RWPE2 (cell line): ENCODE measurements around the gene MAPK9.

ENCODE experiments used
- ATAC-seq: fragments of 200-7000 bp; cut with Tn5 transposase; 3 replicates; pipeline ENCODE4 v1.9.1; 2021; ENCODE audit warnings: low read depth
- DNase-seq: peaks from one replicate; pipeline ENCODE4 v3.0.0-alpha.2; 2020; ENCODE audit warnings: low spot score
- H3K27ac ChIP-seq: fragments of 450-650 bp; 2 replicates; pipeline ENCODE4 v1.5.1; 2017; ENCODE audit warnings: mild to moderate bottlenecking; ENCODE audit not compliant: poor library complexity, severe bottlenecking
- H3K27me3 ChIP-seq: fragments of 250-450 bp; sonication (Bioruptor Pico); 2 replicates; pipeline ENCODE4 v1.5.1; 2021; ENCODE audit warnings: mild to moderate bottlenecking, moderate library complexity; ENCODE audit not compliant: insufficient read depth, poor library complexity, severe bottlenecking
- H3K36me3 ChIP-seq: fragments of 250-450 bp; sonication (Bioruptor Pico); 2 replicates; pipeline ENCODE4 v1.5.1; 2020; ENCODE audit warnings: low read depth, mild to moderate bottlenecking, moderate library complexity
- H3K4me1 ChIP-seq: fragments of 250-450 bp; sonication (Bioruptor Pico); 2 replicates; pipeline ENCODE4 v1.5.1; 2021; ENCODE audit warnings: mild to moderate bottlenecking, moderate library complexity; ENCODE audit not compliant: insufficient read depth, poor library complexity, severe bottlenecking
- H3K4me3 ChIP-seq: fragments of 250-450 bp; sonication (Bioruptor Pico); 2 replicates; pipeline ENCODE4 v1.5.1; 2021; ENCODE audit warnings: mild to moderate bottlenecking, moderate library complexity; ENCODE audit not compliant: severe bottlenecking
- H3K9me3 ChIP-seq: fragments of 250-450 bp; sonication (Bioruptor Pico); 2 replicates; pipeline ENCODE4 v1.5.1; 2021; ENCODE audit warnings: mild to moderate bottlenecking, moderate library complexity; ENCODE audit not compliant: severe bottlenecking
- CTCF ChIP-seq: fragments of 450-650 bp; IDR thresholded peaks from one replicate; pipeline ENCODE4 v1.5.1; 2017; ENCODE audit warnings: mild to moderate bottlenecking, moderate library complexity; ENCODE audit not compliant: poor library complexity, severe bottlenecking

Gene MAPK9

GRCh38 chr5:180235077-180235476 is 56.8 kb downstream of the MAPK9 start:
- H3K36me3 ChIP-seq, result peaks cover 65% of the 10 kb centered on the region
- no peak for TF ChIP-seq CTCF
- H3K27me3 ChIP-seq, result no peaks in the 10 kb centered on the region
- H3K4me3 ChIP-seq, result no peak overlapping the region
- ATAC-seq (no peak), DNase-seq (no peak)
- no peaks in the 10 kb centered on the region for H3K9me3 ChIP-seq
- peaks cover 5% of the 10 kb centered on the region for H3K4me1 ChIP-seq
- H3K27ac ChIP-seq, result no peak overlapping the region

- ATAC-seq, result no peak
- no peak for TF ChIP-seq CTCF
- H3K27me3 ChIP-seq, result no peaks in the 10 kb centered on the region
- no peak for DNase-seq
- H3K9me3 ChIP-seq, result no peaks in the 10 kb centered on the region
- H3K4me1 ChIP-seq, result peaks cover 5% of the 10 kb centered on the region
- peaks cover 57% of the 10 kb centered on the region for H3K36me3 ChIP-seq
- no peak overlapping the region for H3K27ac ChIP-seq
- H3K4me3 ChIP-seq, result no peak overlapping the region
Measured at GRCh38 chr5:180234271-180234670, 57.6 kb downstream of the MAPK9 start.

- Histone ChIP-seq H3K27me3 (no peaks in the 10 kb centered on the region), H3K4me1 (peaks cover 5% of the 10 kb centered on the region), H3K36me3 (peaks cover 51% of the 10 kb centered on the region), H3K9me3 (no peaks in the 10 kb centered on the region), H3K4me3 (no peak overlapping the region), H3K27ac (peak overlapping the region; percentile 15)
- ATAC-seq (no peak), DNase-seq (no peak)
- TF ChIP-seq CTCF, result no peak
Measured at GRCh38 chr5:180233729-180234128, 58.2 kb downstream of the MAPK9 start.

- ATAC-seq, result no peak
- no peak for TF ChIP-seq CTCF
- Histone ChIP-seq H3K27me3 (no peaks in the 10 kb centered on the region), H3K9me3 (no peaks in the 10 kb centered on the region), H3K27ac (no peak overlapping the region), H3K4me1 (no peaks in the 10 kb centered on the region), H3K36me3 (peaks cover 18% of the 10 kb centered on the region), H3K4me3 (no peak overlapping the region)
- DNase-seq, result no peak
Measured at GRCh38 chr5:180230017-180230416, 61.9 kb downstream of the MAPK9 start.

- TF ChIP-seq CTCF, result no peak
- Histone ChIP-seq H3K36me3 (no peaks in the 10 kb centered on the region), H3K4me3 (no peak overlapping the region), H3K9me3 (peaks cover 5% of the 10 kb centered on the region), H3K27ac (no peak overlapping the region), H3K4me1 (no peaks in the 10 kb centered on the region), H3K27me3 (no peaks in the 10 kb centered on the region)
- DNase-seq (no peak), ATAC-seq (no peak)
Measured at GRCh38 chr5:180222056-180222455, 69.8 kb downstream of the MAPK9 start.
